Endothelial cell of umbilical vein (primary cell): ENCODE data around the gene IL22RA2. TPM values are rescaled to one million over a fixed set of nuclear protein-coding genes. Genes with fewer than 3 reads are reported as not detected.

Experiments
- BruUV-seq: library from RNA; stranded (reverse); fragments of 400-500 nt; replicated peaks from 2 replicates; lab custom pipeline; 2021; lab: Mats Ljungman, UMichigan
- CTCF ChIA-PET: fragments of 300-600, 350-600 bp; sonication (Branson Sonifier 250); formaldehyde crosslinking; loops from one replicate; lab custom pipeline; 2021; ENCODE audit warnings: antibody characterized with exemption, inconsistent platforms; lab: Charles Lee
- POLR2A ChIA-PET: fragments of 300-600, 350-600 bp; sonication (Branson Sonifier 250); formaldehyde crosslinking; loops from one replicate; lab custom pipeline; 2021; ENCODE audit warnings: antibody characterized with exemption, inconsistent platforms; lab: Charles Lee
- DNase-seq: peaks from one replicate; pipeline ENCODE4 v3.0.0-alpha.2; 2011; ENCODE audit warnings: low read depth, low spot score
- FAIRE-seq: peaks from 2 replicates; lab custom pipeline; 2011; peaks lifted over from hg19 to GRCh38; lab: Jason Lieb, UNC
- H2AFZ ChIP-seq: 2 replicates; pipeline ENCODE4 v1.6.0; 2012; ENCODE audit warnings: low read depth, low read length, control low read depth, inconsistent platforms
- H3K27ac ChIP-seq: 2 replicates; pipeline ENCODE4 v1.5.1; 2011; ENCODE audit warnings: low read depth, mild to moderate bottlenecking, control low read depth, low read length, moderate library complexity; ENCODE audit not compliant: insufficient read depth
- H3K27me3 ChIP-seq, 2 experiments: 2 replicates each; pipeline versions ENCODE4 v1.6.0 to v1.6.1; 2011; ENCODE audit warnings: low read length in 2 of 2, mixed read lengths in 1 of 2; ENCODE audit not compliant: control insufficient read depth in 2 of 2, insufficient read depth in 2 of 2
- H3K36me3 ChIP-seq, 2 experiments: 2 replicates in 1 of 2; 3 replicates in 1 of 2; pipeline ENCODE4 v1.5.1; 2011; ENCODE audit warnings: low read length in 2 of 2, mild to moderate bottlenecking in 1 of 2, moderate library complexity in 1 of 2; ENCODE audit not compliant: control insufficient read depth in 2 of 2, insufficient read depth in 2 of 2; ENCODE audit errors: extremely low read depth in 1 of 2
- H3K4me1 ChIP-seq: 3 replicates; pipeline ENCODE4 v1.5.1; 2011; ENCODE audit warnings: mild to moderate bottlenecking, low read length; ENCODE audit not compliant: control insufficient read depth, insufficient read depth; ENCODE audit errors: extremely low read depth
- H3K4me2 ChIP-seq: 2 replicates; pipeline ENCODE4 v1.6.1; 2011; ENCODE audit warnings: low read length, control low read depth, mixed read lengths; ENCODE audit not compliant: insufficient read depth
- H3K4me3 ChIP-seq, 3 experiments: fragments of 200-600 bp in 1 of 3; sonication (generic), shearing (Covaris generic) in 1 of 3; replicated peaks in 1 of 3; 2 replicates each; pipeline ENCODE4 v1.5.1; 2011 to 2016; ENCODE audit warnings: control low read depth in 3 of 3, low read length in 3 of 3, mild to moderate bottlenecking in 2 of 3, inconsistent platforms in 1 of 3, low read depth in 1 of 3, moderate library complexity in 1 of 3; ENCODE audit not compliant: insufficient read depth in 1 of 3
- H3K79me2 ChIP-seq: 2 replicates; pipeline ENCODE4 v1.6.0; 2012; ENCODE audit warnings: low read length, inconsistent platforms; ENCODE audit not compliant: control insufficient read depth, insufficient read depth
- H3K9ac ChIP-seq: replicated peaks from 2 replicates; pipeline ENCODE3; 2011; ENCODE audit warnings: low read length, control low read depth; ENCODE audit not compliant: insufficient read depth; ENCODE audit errors: extremely low read depth
- H3K9me1 ChIP-seq: replicated peaks from 3 replicates; pipeline ENCODE4 v1.6.0; 2011; ENCODE audit warnings: mild to moderate bottlenecking, low read length; ENCODE audit not compliant: control insufficient read depth, insufficient read depth; ENCODE audit errors: extremely low read depth
- H3K9me3 ChIP-seq: replicated peaks from 2 replicates; pipeline ENCODE4 v1.5.1; 2012; ENCODE audit warnings: low read length, inconsistent platforms; ENCODE audit not compliant: control insufficient read depth, insufficient read depth
- H4K20me1 ChIP-seq: replicated peaks from 2 replicates; pipeline ENCODE3; 2011; ENCODE audit warnings: mild to moderate bottlenecking, low read length; ENCODE audit not compliant: control insufficient read depth, insufficient read depth; ENCODE audit errors: extremely low read depth
- EZH2 ChIP-seq: IDR thresholded peaks from 2 replicates; pipeline ENCODE4 v1.6.1; 2012; ENCODE audit warnings: borderline replicate concordance, low read depth, mild to moderate bottlenecking, moderate library complexity, low read length, inconsistent platforms; ENCODE audit not compliant: severe bottlenecking
- FOS ChIP-seq: IDR thresholded peaks from 2 replicates; pipeline ENCODE4 v1.6.1; 2011; ENCODE audit warnings: mild to moderate bottlenecking, low read length, moderate library complexity, borderline replicate concordance; ENCODE audit not compliant: insufficient read depth
- GATA2 ChIP-seq: IDR thresholded peaks from 2 replicates; pipeline ENCODE4 v1.7.0; 2011; ENCODE audit warnings: low read depth, mild to moderate bottlenecking, moderate library complexity, mixed read lengths, low read length; ENCODE audit not compliant: insufficient read length, insufficient read depth
- JUN ChIP-seq: IDR thresholded peaks from 2 replicates; pipeline ENCODE4 v1.6.1; 2011; ENCODE audit warnings: borderline replicate concordance, low read depth; ENCODE audit not compliant: insufficient read length, insufficient read depth
- MAX ChIP-seq: IDR thresholded peaks from 2 replicates; pipeline ENCODE4 v1.6.1; 2011; ENCODE audit not compliant: insufficient read depth, insufficient read length
- MYC ChIP-seq: IDR thresholded peaks from one replicate; pipeline ENCODE4 v1.6.1; 2011; ENCODE audit warnings: mild to moderate bottlenecking, low read depth, low read length
- POLR2A ChIP-seq: IDR thresholded peaks from 2 replicates; pipeline ENCODE4 v1.6.1; 2012; ENCODE audit warnings: low read depth, mild to moderate bottlenecking, control low read depth, low read length
- POLR2AphosphoS5 ChIP-seq: IDR thresholded peaks from 2 replicates; pipeline ENCODE4 v1.6.1; 2012; ENCODE audit warnings: low read depth, mild to moderate bottlenecking, control low read depth, low read length, moderate library complexity; ENCODE audit not compliant: insufficient read depth
- dilution Hi-C: fragments of 300-500 bp; cut with MboI; formaldehyde crosslinking; loops from one replicate; pipeline ENCODE4 v1.15.0; 2019; ENCODE audit warnings: low sequenced_read_pairs; ENCODE audit not compliant: extremely low pct_ligation_motif_present
- intact Hi-C: fragments of 100-400 bp; cut with micrococcal nuclease; formaldehyde crosslinking; loops from one replicate; pipeline ENCODE4 v1.10.0; 2022
- polyA plus RNA-seq, 4 experiments: library from polyadenylated mRNA; depleted of rRNA in 3 of 4; stranded (reverse) in 3 of 4; unstranded in 1 of 4; fragments of >200 nt; gene quantifications; 2 replicates each; pipeline versions ENCODE4 v1.2.1 to v1.2.3, GENCODE V29; 2011 to 2012; ENCODE audit warnings: missing spikeins in 1 of 4
- total RNA-seq: library from RNA; stranded (reverse); gene quantifications from 2 replicates; pipeline ENCODE4 v1.2.3, GENCODE V29; 2021
- TF ChIP-seq, protein P1 (sequence below), 2 donors: IDR thresholded peaks; 1 replicate in 1 of 2; 2 replicates in 1 of 2; pipeline ENCODE4 v1.5.1; 2011; ENCODE audit warnings: low read length in 2 of 2, mild to moderate bottlenecking in 2 of 2, moderate library complexity in 2 of 2, control low read depth in 1 of 2, inconsistent platforms in 1 of 2, low read depth in 1 of 2; ENCODE audit not compliant: insufficient read depth in 1 of 2; ENCODE audit errors: extremely low read depth in 1 of 2

The IL22RA2 gene
- total and polyA plus RNA-seq, 2 donors (not counting 3 experiments of a cell fraction or from before 2014, with no cell fraction given) = not detected

GRCh38 chr6:137176729-137177128, 3.3 kb upstream of the IL22RA2 start:
- Histone ChIP-seq H3K79me2 (no peaks in the 10 kb centered on the region), H3K9ac (no peak overlapping the region), H3K27me3 (no peaks in the 10 kb centered on the region), H3K4me3 (no peak overlapping the region), H2AFZ (no peak overlapping the region), H3K27ac (no peak overlapping the region), H3K9me1 (no peaks in the 10 kb centered on the region), H3K9me3 (no peaks in the 10 kb centered on the region), H3K4me2 (no peak overlapping the region), H3K4me1 (no peaks in the 10 kb centered on the region), H3K36me3 (no peaks in the 10 kb centered on the region), H4K20me1 (no peaks in the 10 kb centered on the region)
- TF ChIP-seq MYC (no peak), EZH2 (no peak), JUN (no peak), MAX (no peak), GATA2 (no peak), FOS (no peak), POLR2A (no peak), POLR2AphosphoS5 (no peak)
- TF ChIP-seq, protein P1, sequence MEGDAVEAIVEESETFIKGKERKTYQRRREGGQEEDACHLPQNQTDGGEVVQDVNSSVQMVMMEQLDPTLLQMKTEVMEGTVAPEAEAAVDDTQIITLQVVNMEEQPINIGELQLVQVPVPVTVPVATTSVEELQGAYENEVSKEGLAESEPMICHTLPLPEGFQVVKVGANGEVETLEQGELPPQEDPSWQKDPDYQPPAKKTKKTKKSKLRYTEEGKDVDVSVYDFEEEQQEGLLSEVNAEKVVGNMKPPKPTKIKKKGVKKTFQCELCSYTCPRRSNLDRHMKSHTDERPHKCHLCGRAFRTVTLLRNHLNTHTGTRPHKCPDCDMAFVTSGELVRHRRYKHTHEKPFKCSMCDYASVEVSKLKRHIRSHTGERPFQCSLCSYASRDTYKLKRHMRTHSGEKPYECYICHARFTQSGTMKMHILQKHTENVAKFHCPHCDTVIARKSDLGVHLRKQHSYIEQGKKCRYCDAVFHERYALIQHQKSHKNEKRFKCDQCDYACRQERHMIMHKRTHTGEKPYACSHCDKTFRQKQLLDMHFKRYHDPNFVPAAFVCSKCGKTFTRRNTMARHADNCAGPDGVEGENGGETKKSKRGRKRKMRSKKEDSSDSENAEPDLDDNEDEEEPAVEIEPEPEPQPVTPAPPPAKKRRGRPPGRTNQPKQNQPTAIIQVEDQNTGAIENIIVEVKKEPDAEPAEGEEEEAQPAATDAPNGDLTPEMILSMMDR (IDR thresholded peaks at IDR 0.05; ENCODE audit: extremely low read depth in 1 of 2, insufficient read depth in 1 of 2, low read depth in 1 of 2, low read length in 2 of 2) = no peak
- intact Hi-C loops (no loop called here), dilution Hi-C loops (no loop called here)
- ChIA-PET POLR2A (no interaction called here), CTCF (interaction anchor here (0.7 kb wide), 1 partner anchor 138 kb away, joined by 3 read pairs; no protein-coding TSS in a partner anchor)
- no TSS peak for BruUV-seq
- FAIRE-seq (no peak), DNase-seq (no peak)
